Thyroid gland (tissue), 4 donors: ENCODE measurements around the gene SNX2.

ENCODE experiments used
- POLR2A ChIP-seq, 2 donors: fragments of 450-650 bp; IDR thresholded peaks; one replicate each; pipeline ENCODE4 v1.6.1; 2017; ENCODE audit warnings: antibody characterized with exemption in 2 of 2, mild to moderate bottlenecking in 2 of 2, moderate library complexity in 1 of 2
- TF ChIP-seq, protein P1 (sequence below), 6 experiments: fragments of 200-600 bp in 3 of 6; fragments of 450-650 bp in 3 of 6; sonication (generic) in 3 of 6; IDR thresholded peaks; one replicate each; pipeline ENCODE4 v1.5.1; 2016 to 2019; ENCODE audit warnings: antibody characterized with exemption in 6 of 6, mild to moderate bottlenecking in 2 of 6, inconsistent platforms in 1 of 6, moderate library complexity in 1 of 6

DNA sequence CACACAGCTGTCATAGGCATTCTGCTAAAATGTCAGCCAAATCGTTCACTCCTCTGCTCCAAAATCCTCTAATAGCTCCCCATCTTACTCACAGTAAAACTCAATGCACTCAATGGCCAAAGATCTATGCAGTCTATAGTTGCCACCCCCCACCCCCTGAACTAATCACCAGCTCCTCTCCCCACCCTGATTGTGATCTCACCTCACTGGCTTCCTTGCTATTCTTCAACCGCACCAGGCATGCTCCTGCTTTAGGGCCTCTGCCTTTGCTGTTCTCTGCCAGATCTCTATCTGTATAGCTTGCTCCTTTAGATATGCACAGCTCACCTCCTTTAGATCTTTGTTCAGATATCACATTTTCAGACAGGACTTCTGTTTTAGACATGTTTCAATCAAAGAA lies 33.2 kb upstream of the SNX2 start:
- TF ChIP-seq, protein P1, sequence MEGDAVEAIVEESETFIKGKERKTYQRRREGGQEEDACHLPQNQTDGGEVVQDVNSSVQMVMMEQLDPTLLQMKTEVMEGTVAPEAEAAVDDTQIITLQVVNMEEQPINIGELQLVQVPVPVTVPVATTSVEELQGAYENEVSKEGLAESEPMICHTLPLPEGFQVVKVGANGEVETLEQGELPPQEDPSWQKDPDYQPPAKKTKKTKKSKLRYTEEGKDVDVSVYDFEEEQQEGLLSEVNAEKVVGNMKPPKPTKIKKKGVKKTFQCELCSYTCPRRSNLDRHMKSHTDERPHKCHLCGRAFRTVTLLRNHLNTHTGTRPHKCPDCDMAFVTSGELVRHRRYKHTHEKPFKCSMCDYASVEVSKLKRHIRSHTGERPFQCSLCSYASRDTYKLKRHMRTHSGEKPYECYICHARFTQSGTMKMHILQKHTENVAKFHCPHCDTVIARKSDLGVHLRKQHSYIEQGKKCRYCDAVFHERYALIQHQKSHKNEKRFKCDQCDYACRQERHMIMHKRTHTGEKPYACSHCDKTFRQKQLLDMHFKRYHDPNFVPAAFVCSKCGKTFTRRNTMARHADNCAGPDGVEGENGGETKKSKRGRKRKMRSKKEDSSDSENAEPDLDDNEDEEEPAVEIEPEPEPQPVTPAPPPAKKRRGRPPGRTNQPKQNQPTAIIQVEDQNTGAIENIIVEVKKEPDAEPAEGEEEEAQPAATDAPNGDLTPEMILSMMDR (IDR thresholded peaks at IDR 0.05): no peak
- TF ChIP-seq POLR2A (IDR thresholded peaks at IDR 0.05): no peak
